Stimulated activated CD8-positive, alpha-beta memory T cell treated with anti-CD3 and anti-CD28 coated beads, Interleukin-7, amount 100 ng/mL, for 1 hour (primary cell): ENCODE results near the gene CTTNBP2NL.

ENCODE experiments used
- DNase-seq, 2 donors: peaks; one replicate each; pipeline ENCODE4 v3.0.0-alpha.2; 2020; ENCODE audit warnings: low read depth in 2 of 2

The CTTNBP2NL gene

DNA sequence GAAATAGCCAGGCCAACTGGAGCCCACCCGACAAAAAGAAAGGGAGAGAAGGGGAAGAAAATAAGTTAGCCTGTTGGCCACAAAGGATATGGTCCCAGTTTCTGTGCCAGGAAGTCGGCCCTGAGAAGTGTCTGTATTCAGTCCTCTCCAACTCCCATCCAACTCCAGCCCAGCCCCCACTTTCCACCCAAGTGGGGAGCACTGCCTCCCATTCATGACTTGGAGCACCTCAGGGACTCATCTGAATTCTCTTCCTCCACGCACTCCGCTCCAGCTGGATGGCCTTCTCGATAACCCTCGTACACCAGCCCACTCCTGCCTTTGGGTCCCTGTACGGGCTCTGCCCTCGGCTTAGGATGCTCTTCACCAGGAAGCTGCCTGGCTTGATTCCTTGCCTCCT is 110.7 kb downstream of the CTTNBP2NL start:
- no peak for DNase-seq

DNA sequence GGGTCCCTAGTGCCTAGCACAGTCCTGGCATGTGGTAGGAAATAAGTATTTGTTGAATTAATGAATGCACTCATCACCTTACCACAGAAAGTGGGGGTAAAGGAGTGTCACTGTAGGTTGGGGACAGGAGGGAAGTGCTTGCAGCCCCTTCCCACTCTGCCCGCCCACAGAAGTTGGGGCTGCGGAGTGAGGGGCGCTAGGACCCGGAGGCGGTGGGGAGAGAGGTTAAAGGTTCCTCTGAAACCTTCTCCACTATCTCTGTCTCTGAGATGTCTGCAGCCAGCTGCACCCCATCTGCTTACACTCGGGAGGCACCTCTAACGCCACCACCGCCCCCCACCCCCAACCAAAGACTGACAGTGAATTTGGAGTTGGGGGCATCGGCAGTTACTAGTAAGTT is 111.3 kb downstream of the CTTNBP2NL start:
- DNase-seq, result no peak

DNA sequence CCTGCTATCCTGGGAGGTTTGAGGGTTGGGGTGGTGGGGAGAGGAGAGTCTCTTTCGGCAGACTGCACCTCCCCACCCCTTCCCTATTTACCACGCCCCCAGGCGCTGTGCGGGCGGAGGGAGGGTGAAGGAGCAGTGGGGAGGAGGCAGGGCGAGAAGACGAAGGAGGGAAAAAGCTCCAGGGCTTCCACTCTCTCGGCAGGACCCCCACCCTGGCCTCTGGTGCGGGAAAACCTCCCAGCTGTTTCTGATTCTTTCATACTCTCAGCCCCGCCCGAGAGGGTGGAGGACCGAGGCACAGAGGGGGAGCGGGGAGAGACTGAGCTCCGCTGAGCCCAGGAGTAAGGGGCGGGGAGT is 111.9 kb downstream of the CTTNBP2NL start:
- DNase-seq, result no peak

DNA sequence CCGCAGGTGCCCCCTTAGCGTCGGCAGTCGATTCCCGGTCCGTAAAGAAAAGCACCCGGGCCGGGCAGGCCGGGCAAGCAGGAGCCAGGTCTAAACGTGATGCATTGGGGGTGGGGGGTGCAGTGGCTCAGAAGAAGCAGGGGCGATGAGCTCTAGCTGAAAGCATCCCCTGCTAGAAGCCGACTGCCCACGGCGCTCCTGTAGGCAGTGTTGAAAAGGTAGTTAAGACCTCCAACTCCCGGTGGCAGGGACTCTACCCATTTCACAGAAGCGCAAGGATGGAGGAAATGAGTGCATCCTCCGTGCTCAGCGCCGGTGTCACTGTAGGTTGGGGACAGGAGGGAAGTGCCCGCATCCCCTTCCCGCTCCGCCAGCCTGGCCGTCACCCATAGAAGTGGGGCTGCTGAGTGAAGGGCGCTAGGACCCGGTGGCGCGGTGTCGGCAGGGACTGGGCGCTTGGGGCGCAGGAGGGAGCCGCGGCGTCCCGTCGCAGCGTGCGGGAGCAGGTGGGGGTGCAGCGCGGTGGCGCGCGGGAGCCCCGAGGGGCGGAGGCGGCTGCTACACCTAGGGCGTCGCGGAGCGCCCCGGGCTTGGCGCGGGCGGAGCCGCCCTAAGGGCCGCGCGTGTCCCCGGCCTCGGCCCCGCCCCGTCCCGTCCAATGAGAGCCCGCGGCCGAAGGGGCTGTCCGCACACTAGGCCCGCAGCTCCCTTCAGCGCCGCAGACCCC is 112.4 kb downstream of the CTTNBP2NL start, which contains the start of gene WNT2B:
Gene WNT2B, plus strand, starts transcription at position 688 of the 727 bp plus-strand sequence. CDS start 298 bp downstream, outside the sequence.
- no peak for DNase-seq

DNA sequence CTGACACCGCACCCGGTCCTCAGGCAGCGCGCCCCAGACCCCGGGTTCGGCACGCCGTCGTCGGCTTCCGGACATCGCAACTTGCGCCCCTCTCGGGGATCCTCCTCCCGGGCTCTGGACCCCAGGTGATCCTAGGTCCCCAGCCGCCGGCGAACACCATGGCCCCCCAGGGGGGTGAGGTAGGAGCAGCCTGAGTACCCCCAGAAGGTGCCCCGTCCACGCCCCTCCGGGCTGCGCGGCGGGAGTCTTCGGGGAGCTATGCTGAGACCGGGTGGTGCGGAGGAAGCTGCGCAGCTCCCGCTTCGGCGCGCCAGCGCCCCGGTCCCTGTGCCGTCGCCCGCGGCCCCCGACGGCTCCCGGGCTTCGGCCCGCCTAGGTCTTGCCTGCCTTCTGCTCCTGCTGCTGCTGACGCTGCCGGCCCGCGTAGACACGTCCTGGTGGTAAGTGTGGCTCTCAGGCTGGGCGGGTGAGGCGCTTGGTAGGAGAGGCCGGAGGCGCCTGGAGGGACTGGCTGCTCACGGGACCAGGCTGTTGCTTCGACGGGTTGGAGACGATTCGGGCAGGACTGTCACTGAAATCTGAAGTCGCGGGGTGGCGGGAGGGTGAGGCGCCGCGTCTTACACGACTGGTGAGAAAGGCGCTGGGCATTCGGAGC is 113.1 kb downstream of the CTTNBP2NL start:
- no peak for DNase-seq

DNA sequence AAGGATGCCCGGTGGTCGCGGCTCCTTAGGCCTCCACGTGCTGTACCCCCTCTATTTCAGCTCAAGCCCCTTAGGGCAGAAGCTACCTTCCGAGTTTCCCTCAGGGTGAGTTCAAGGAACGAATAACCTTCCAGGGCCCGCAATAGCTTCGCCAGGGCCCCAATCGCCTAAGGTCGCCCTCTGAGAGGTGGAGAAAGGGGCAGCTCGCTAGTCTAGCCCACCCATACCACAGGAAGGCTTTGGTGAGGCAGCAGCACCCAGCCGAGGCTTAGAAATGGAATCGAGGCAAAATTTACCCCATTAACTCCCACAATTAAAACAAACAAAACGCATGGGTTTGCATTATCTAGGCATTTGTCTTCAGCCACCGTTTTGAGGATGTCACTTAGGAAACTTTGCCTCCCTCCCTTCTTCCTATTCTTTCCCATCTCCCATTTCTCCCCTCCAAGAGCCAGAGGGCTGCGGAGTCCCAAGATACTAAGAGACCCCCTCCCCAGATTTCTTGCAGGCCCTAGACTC is 113.7 kb downstream of the CTTNBP2NL start:
- DNase-seq, result no peak

DNA sequence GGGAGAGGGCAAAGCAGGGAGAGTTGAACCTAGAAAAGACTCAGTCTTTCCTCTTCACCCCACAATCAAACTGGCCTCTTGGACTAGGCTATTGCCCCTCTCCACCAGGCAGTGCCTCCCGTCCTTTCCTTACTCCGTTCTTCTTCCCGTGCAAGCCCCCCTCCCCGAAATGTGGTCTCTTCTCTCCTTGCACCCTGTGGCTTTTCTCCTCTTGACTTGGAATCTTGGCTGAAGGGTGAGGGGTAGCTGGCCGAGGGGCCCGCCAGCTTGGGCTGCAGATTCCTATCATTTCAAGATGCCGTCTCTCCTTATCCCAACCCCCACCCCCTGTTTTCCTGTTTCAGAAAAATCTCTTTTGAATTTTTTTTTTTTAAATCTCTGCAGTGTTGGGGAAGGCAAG is 114.3 kb downstream of the CTTNBP2NL start:
- no peak for DNase-seq
